ENCODE data around the gene LDB3. TPM values are rescaled to one million over a fixed set of nuclear protein-coding genes. Genes with fewer than 3 reads are reported as not detected.

The LDB3 gene
- total and polyA plus RNA-seq, 2 of the 8 experiments (the other 6 are each of a cell fraction or from before 2014, with no cell fraction given) = 0.20 to 0.43 TPM

GRCh38 chr10:86751477-86751876 lies 83.2 kb downstream of the LDB3 start:
- Histone ChIP-seq H2BK5ac (ENCODE audit: low read depth, low read length) (no peak overlapping the region), H3K4me3 (ENCODE audit: extremely low read depth in 1 of 4, insufficient read depth in 2 of 4, low read depth in 3 of 4, low read length in 4 of 4) (no peak overlapping the region)
- CTCF ChIA-PET (ENCODE audit: partially characterized antibody) = interaction anchor here (0.7 to 1.5 kb wide), 4 partner anchors 63 to 188 kb away, joined by 3 to 4 read pairs (median 3); no protein-coding TSS in a partner anchor
- TF ChIP-seq POLR2A (IDR thresholded peaks at IDR 0.05; ENCODE audit: control extremely low read depth in 1 of 2, low read depth in 2 of 2, low read length in 2 of 2) = no peak
- no peak for TF ChIP-seq SP2 (IDR thresholded peaks at IDR 0.05; ENCODE audit: low read length)
- TF ChIP-seq RBBP5 (IDR thresholded peaks at IDR 0.05; ENCODE audit: borderline replicate concordance, low read depth, low read length) = no peak
- TF ChIP-seq EGR1 (IDR thresholded peaks at IDR 0.05; ENCODE audit: borderline replicate concordance, low read depth, low read length) = no peak
- TF ChIP-seq SP1 (IDR thresholded peaks at IDR 0.05; ENCODE audit: low read depth, low read length) = no peak

More at GRCh38 chr10:86751477-86751876, 83.2 kb downstream of the LDB3 start:
- H3K27ac ChIP-seq (ENCODE audit: low read depth, low read length) = no peak overlapping the region
- H3K23me2 ChIP-seq (ENCODE audit: low read depth, low read length) = peaks cover 2% of the 10 kb centered on the region; the same call in 1 of the 2 replicates
- no peak overlapping the region for H3K18ac ChIP-seq (ENCODE audit: extremely low read depth, low read length)
- no peak overlapping the region for H3K14ac ChIP-seq (ENCODE audit: insufficient read length)
- no peak overlapping the region; a peak in 1 of 4 replicates for H3K4me2 ChIP-seq (ENCODE audit: insufficient read depth in 1 of 2, low read depth in 2 of 2, low read length in 2 of 2)
- H3K79me1 ChIP-seq (ENCODE audit: low read depth, low read length) = peaks cover 5% of the 10 kb centered on the region; the same call in 1 of the 2 replicates
- H3K56ac ChIP-seq (replicated peaks; ENCODE audit: insufficient read length, low read depth, low read length) = no peak overlapping the region
- H4K5ac ChIP-seq (ENCODE audit: insufficient read length, low read depth, low read length) = no peak overlapping the region
- FAIRE-seq (no peak), DNase-seq (ENCODE audit: low read depth in 1 of 2, low spot score in 2 of 2) (no peak)
- no peak overlapping the region for H2BK12ac ChIP-seq (ENCODE audit: low read depth, low read length)
- peaks cover 0 to 10% (median 6%) of the 10 kb centered on the region in 4 experiments; a peak in 6 of 7 replicates for H3K4me1 ChIP-seq (replicated peaks in 1 of 4; ENCODE audit: control insufficient read depth in 3 of 4, insufficient read depth in 4 of 4, low read length in 3 of 4)
- H2BK20ac ChIP-seq (ENCODE audit: low read length) = no peak overlapping the region
- no peak overlapping the region for H2AK5ac ChIP-seq (ENCODE audit: low read depth, low read length)
- H3K36me3 ChIP-seq (ENCODE audit: control insufficient read depth in 2 of 4, insufficient read depth in 4 of 4, low read length in 3 of 4) = no peaks in the 10 kb centered on the region
- no peak overlapping the region for H2BK120ac ChIP-seq (replicated peaks; ENCODE audit: low read depth, low read length)
- peaks cover 3 to 5% of the 10 kb centered on the region in 2 experiments for H4K20me1 ChIP-seq (replicated peaks in 1 of 2; ENCODE audit: control insufficient read depth in 1 of 2, insufficient read depth in 2 of 2, low read length in 2 of 2)
- POLR2A ChIA-PET (ENCODE audit: partially characterized antibody) = interaction anchor here (3.6 kb wide), 1 partner anchor 8 kb away, joined by 25 read pairs; no protein-coding TSS in a partner anchor
- peaks cover 0 to 35% of the 10 kb centered on the region in 2 experiments; a peak in 3 of 4 replicates for H3K79me2 ChIP-seq (ENCODE audit: control insufficient read depth in 1 of 2, insufficient read depth in 2 of 2, low read length in 2 of 2)
- H3K23ac ChIP-seq (ENCODE audit: insufficient read length) = no peak overlapping the region
- no peak overlapping the region for H3K9ac ChIP-seq (replicated peaks in 1 of 4; ENCODE audit: extremely low read depth in 1 of 4, low read depth in 3 of 4, low read length in 3 of 4)
- no peak overlapping the region for H2AFZ ChIP-seq (ENCODE audit: low read length)
- no peak overlapping the region for H2BK15ac ChIP-seq (ENCODE audit: low read length)
- H4K8ac ChIP-seq (ENCODE audit: extremely low read depth, insufficient read depth, low read length) = no peak overlapping the region
- WGBS, 2 experiments (ENCODE audit: extremely low coverage in 1 of 2, insufficient coverage in 1 of 2, insufficient read length in 1 of 2, insufficient replicate concordance in 2 of 2, low coverage in 1 of 2, low lambda C conversion rate in 2 of 2, missing lambda C conversion rate in 1 of 2) = 83% methylated on average over 17 of the region's 17 CpGs; no CpG with 5 or more reads in 1 of the 2 experiments
- H3K4ac ChIP-seq (replicated peaks; ENCODE audit: insufficient read length, low read depth, low read length) = no peak overlapping the region
- no peaks in the 10 kb centered on the region for H3K9me3 ChIP-seq (ENCODE audit: insufficient read depth in 2 of 2, low read depth in 1 of 2, low read length in 1 of 2)
- H3K27me3 ChIP-seq (replicated peaks in 1 of 4; ENCODE audit: control insufficient read depth in 3 of 4, extremely low read depth in 1 of 4, insufficient read depth in 3 of 4, low read length in 3 of 4) = no peaks in the 10 kb centered on the region
- no peak overlapping the region for H4K91ac ChIP-seq (replicated peaks; ENCODE audit: insufficient read length, low read length)

Measured in H1 (cell line).